Ovary (tissue), 3 donors: ENCODE data around the gene PRKG1.

Source experiments
- POLR2A ChIP-seq: fragments of 450-650 bp; IDR thresholded peaks from one replicate; pipeline ENCODE4 v1.6.1; 2017; ENCODE audit warnings: antibody characterized with exemption, mild to moderate bottlenecking, moderate library complexity
- TF ChIP-seq, protein P1 (sequence below), 3 donors: fragments of 450-650 bp in 2 of 3; fragments of 200-600 bp in 1 of 3; IDR thresholded peaks; one replicate each; pipeline versions ENCODE4 v1.5.1 to v1.8.0; 2016 to 2022; ENCODE audit warnings: antibody characterized with exemption in 3 of 3, mild to moderate bottlenecking in 1 of 3
- donor health status: DM: no; HTN: no; CAD: no.

DNA sequence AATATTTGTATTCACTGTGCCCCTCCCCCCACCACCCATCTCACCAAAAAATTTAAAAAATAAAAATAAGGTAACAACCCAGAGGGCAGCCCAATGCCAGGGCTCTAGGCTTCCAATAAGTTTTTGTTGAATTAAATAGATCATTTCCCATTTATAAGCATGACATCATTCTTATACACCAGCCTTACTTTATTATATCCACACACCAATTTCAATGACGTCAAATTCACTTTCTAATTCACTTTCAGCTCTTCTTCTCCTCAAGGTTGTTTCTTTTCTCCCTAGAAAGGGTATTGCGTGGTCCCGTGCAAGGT lies 1238.6 kb downstream of the PRKG1 start:
- TF ChIP-seq POLR2A: no peak
- TF ChIP-seq, protein P1, sequence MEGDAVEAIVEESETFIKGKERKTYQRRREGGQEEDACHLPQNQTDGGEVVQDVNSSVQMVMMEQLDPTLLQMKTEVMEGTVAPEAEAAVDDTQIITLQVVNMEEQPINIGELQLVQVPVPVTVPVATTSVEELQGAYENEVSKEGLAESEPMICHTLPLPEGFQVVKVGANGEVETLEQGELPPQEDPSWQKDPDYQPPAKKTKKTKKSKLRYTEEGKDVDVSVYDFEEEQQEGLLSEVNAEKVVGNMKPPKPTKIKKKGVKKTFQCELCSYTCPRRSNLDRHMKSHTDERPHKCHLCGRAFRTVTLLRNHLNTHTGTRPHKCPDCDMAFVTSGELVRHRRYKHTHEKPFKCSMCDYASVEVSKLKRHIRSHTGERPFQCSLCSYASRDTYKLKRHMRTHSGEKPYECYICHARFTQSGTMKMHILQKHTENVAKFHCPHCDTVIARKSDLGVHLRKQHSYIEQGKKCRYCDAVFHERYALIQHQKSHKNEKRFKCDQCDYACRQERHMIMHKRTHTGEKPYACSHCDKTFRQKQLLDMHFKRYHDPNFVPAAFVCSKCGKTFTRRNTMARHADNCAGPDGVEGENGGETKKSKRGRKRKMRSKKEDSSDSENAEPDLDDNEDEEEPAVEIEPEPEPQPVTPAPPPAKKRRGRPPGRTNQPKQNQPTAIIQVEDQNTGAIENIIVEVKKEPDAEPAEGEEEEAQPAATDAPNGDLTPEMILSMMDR (IDR thresholded peaks at IDR 0.05): no peak
